H1 (cell line): ENCODE measurements around the gene FBXL15. TPM values are rescaled to one million over a fixed set of nuclear protein-coding genes. Genes with fewer than 3 reads are reported as not detected.

Experiments used
- CTCF ChIA-PET: fragments of 300-600 bp; sonication (Branson Sonifier 250); formaldehyde crosslinking; loops from one replicate; lab custom pipeline; 2021; ENCODE audit not compliant: partially characterized antibody; lab: Charles Lee
- POLR2A ChIA-PET: fragments of 300-600 bp; sonication (Branson Sonifier 250); formaldehyde crosslinking; loops from one replicate; lab custom pipeline; 2021; ENCODE audit warnings: inconsistent platforms; ENCODE audit not compliant: partially characterized antibody; lab: Charles Lee
- DNase-seq, 2 experiments: peaks; one replicate each; pipeline versions ENCODE4 v3.0.0 to v3.0.0-alpha.2; 2010 to 2022; ENCODE audit warnings: low spot score in 2 of 2, low read depth in 1 of 2, mixed read lengths in 1 of 2
- FAIRE-seq: peaks from 2 replicates; lab custom pipeline; 2011; peaks lifted over from hg19 to GRCh38; lab: Jason Lieb, UNC
- H2AFZ ChIP-seq: 2 replicates; pipeline ENCODE4 v1.8.1; 2012; ENCODE audit warnings: low read length, inconsistent platforms
- H2AK5ac ChIP-seq: 2 replicates; pipeline ENCODE4 v1.6.1; 2013; ENCODE audit warnings: low read depth, low read length
- H2BK120ac ChIP-seq: replicated peaks from 2 replicates; pipeline ENCODE3; 2013; ENCODE audit warnings: low read depth, low read length, inconsistent platforms
- H2BK12ac ChIP-seq: 2 replicates; pipeline ENCODE4 v1.6.1; 2013; ENCODE audit warnings: low read depth, low read length
- H2BK15ac ChIP-seq: 2 replicates; pipeline ENCODE4 v1.6.1; 2013; ENCODE audit warnings: low read length
- H2BK20ac ChIP-seq: 2 replicates; pipeline ENCODE4 v1.6.1; 2013; ENCODE audit warnings: low read length
- H2BK5ac ChIP-seq: 2 replicates; pipeline ENCODE4 v1.6.1; 2013; ENCODE audit warnings: low read depth, low read length
- H3K14ac ChIP-seq: 2 replicates; pipeline ENCODE4 v1.6.1; 2013; ENCODE audit warnings: inconsistent platforms; ENCODE audit not compliant: insufficient read length
- H3K18ac ChIP-seq: 2 replicates; pipeline ENCODE4 v1.6.1; 2013; ENCODE audit warnings: low read length; ENCODE audit errors: extremely low read depth
- H3K23ac ChIP-seq: 2 replicates; pipeline ENCODE4 v1.6.1; 2013; ENCODE audit warnings: inconsistent platforms; ENCODE audit not compliant: insufficient read length
- H3K23me2 ChIP-seq: 2 replicates; pipeline ENCODE4 v1.6.1; 2013; ENCODE audit warnings: low read depth, low read length
- H3K27ac ChIP-seq: 2 replicates; pipeline ENCODE4 v1.6.1; 2011; ENCODE audit warnings: low read depth, low read length, inconsistent platforms
- H3K27me3 ChIP-seq, 4 experiments: replicated peaks in 1 of 4; 1 replicate in 1 of 4; 2 replicates in 3 of 4; pipeline versions ENCODE4 v1.6.1 to v1.8.1; 2011 to 2013; ENCODE audit warnings: low read length in 3 of 4, mild to moderate bottlenecking in 3 of 4, inconsistent platforms in 2 of 4, mixed read lengths in 2 of 4, moderate library complexity in 1 of 4; ENCODE audit not compliant: control insufficient read depth in 3 of 4, insufficient read depth in 3 of 4; ENCODE audit errors: extremely low read depth in 1 of 4
- H3K36me3 ChIP-seq, 4 experiments: 2 replicates each; pipeline versions ENCODE4 v1.6.1 to v1.8.1; 2011 to 2013; ENCODE audit warnings: mild to moderate bottlenecking in 4 of 4, low read length in 3 of 4, moderate library complexity in 2 of 4, control low read depth in 1 of 4, inconsistent platforms in 1 of 4; ENCODE audit not compliant: insufficient read depth in 4 of 4, control insufficient read depth in 2 of 4
- H3K4ac ChIP-seq: replicated peaks from 2 replicates; pipeline ENCODE3; 2013; ENCODE audit warnings: low read length, low read depth, mixed read lengths, inconsistent platforms; ENCODE audit not compliant: insufficient read length
- H3K4me1 ChIP-seq, 4 experiments: replicated peaks in 1 of 4; 1 replicate in 1 of 4; 2 replicates in 3 of 4; pipeline versions ENCODE4 v1.6.1 to v1.8.1; 2011 to 2013; ENCODE audit warnings: low read length in 3 of 4, inconsistent platforms in 2 of 4, mixed read lengths in 1 of 4; ENCODE audit not compliant: insufficient read depth in 4 of 4, control insufficient read depth in 3 of 4
- H3K4me2 ChIP-seq, 2 experiments: 2 replicates each; pipeline versions ENCODE4 v1.6.1 to v1.8.1; 2011 to 2013; ENCODE audit warnings: low read depth in 2 of 2, low read length in 2 of 2, control low read depth in 1 of 2, inconsistent platforms in 1 of 2, mild to moderate bottlenecking in 1 of 2; ENCODE audit not compliant: insufficient read depth in 1 of 2
- H3K4me3 ChIP-seq, 4 experiments: fragments of 200-600, 300-600 bp in 1 of 4; sonication (generic), shearing (Covaris generic), sonication (Bioruptor Twin) in 1 of 4; 2 replicates each; pipeline versions ENCODE4 v1.5.1 to v1.8.1; 2011 to 2016; ENCODE audit warnings: low read length in 4 of 4, low read depth in 3 of 4, control low read depth in 2 of 4, inconsistent platforms in 2 of 4, mild to moderate bottlenecking in 2 of 4, mixed read lengths in 1 of 4, moderate library complexity in 1 of 4; ENCODE audit not compliant: insufficient read depth in 2 of 4; ENCODE audit errors: extremely low read depth in 1 of 4
- H3K56ac ChIP-seq: replicated peaks from 2 replicates; pipeline ENCODE3; 2013; ENCODE audit warnings: low read depth, mild to moderate bottlenecking, mixed read lengths, low read length, inconsistent platforms; ENCODE audit not compliant: insufficient read length
- H3K79me1 ChIP-seq: 2 replicates; pipeline ENCODE4 v1.6.1; 2013; ENCODE audit warnings: low read depth, low read length, control low read depth
- H3K79me2 ChIP-seq, 2 experiments: 2 replicates each; pipeline versions ENCODE4 v1.6.1 to v1.8.1; 2012 to 2013; ENCODE audit warnings: low read length in 2 of 2, mild to moderate bottlenecking in 2 of 2, inconsistent platforms in 1 of 2; ENCODE audit not compliant: insufficient read depth in 2 of 2, control insufficient read depth in 1 of 2
- H3K9ac ChIP-seq, 4 experiments: replicated peaks in 1 of 4; 1 replicate in 1 of 4; 2 replicates in 3 of 4; pipeline versions ENCODE4 v1.6.1 to v1.8.1; 2011 to 2013; ENCODE audit warnings: low read depth in 3 of 4, low read length in 3 of 4, control low read depth in 2 of 4, mild to moderate bottlenecking in 2 of 4, moderate library complexity in 2 of 4, inconsistent platforms in 1 of 4; ENCODE audit errors: extremely low read depth in 1 of 4
- H3K9me3 ChIP-seq, 2 experiments: 2 replicates each; pipeline versions ENCODE4 v1.6.1 to v1.8.1; 2012 to 2013; ENCODE audit warnings: mild to moderate bottlenecking in 2 of 2, moderate library complexity in 2 of 2, control low read depth in 1 of 2, inconsistent platforms in 1 of 2, low read depth in 1 of 2, low read length in 1 of 2, mixed read lengths in 1 of 2; ENCODE audit not compliant: insufficient read depth in 2 of 2
- H4K20me1 ChIP-seq, 2 experiments: replicated peaks in 1 of 2; 2 replicates each; pipeline versions ENCODE3 to v1.8.1; 2011 to 2013; ENCODE audit warnings: inconsistent platforms in 2 of 2, low read length in 2 of 2, mild to moderate bottlenecking in 1 of 2; ENCODE audit not compliant: insufficient read depth in 2 of 2, control insufficient read depth in 1 of 2
- H4K5ac ChIP-seq: 2 replicates; pipeline ENCODE4 v1.6.1; 2013; ENCODE audit warnings: low read length, low read depth, mixed read lengths, inconsistent platforms; ENCODE audit not compliant: insufficient read length
- H4K8ac ChIP-seq: 2 replicates; pipeline ENCODE4 v1.8.0; 2013; ENCODE audit warnings: mild to moderate bottlenecking, moderate library complexity, low read length, inconsistent platforms; ENCODE audit not compliant: insufficient read depth; ENCODE audit errors: extremely low read depth
- H4K91ac ChIP-seq: replicated peaks from 2 replicates; pipeline ENCODE3; 2013; ENCODE audit warnings: low read length, mixed read lengths, inconsistent platforms; ENCODE audit not compliant: insufficient read length
- ATF3 ChIP-seq: IDR thresholded peaks from 2 replicates; pipeline ENCODE4 v1.6.1; 2011; ENCODE audit warnings: low read depth, mild to moderate bottlenecking, low read length; ENCODE audit not compliant: insufficient read depth
- CTBP2 ChIP-seq: IDR thresholded peaks from 2 replicates; pipeline ENCODE4 v1.7.0; 2011; ENCODE audit warnings: borderline replicate concordance, mild to moderate bottlenecking, moderate library complexity, mixed read lengths, low read length; ENCODE audit not compliant: insufficient read depth, insufficient read length
- EZH2 ChIP-seq: fragments of 200-600 bp; sonication (generic); IDR thresholded peaks from 2 replicates; pipeline ENCODE4 v1.7.1; 2012; ENCODE audit warnings: low read depth, mild to moderate bottlenecking, moderate library complexity, low read length, inconsistent platforms; ENCODE audit not compliant: severe bottlenecking
- GTF2F1 ChIP-seq: IDR thresholded peaks from 2 replicates; pipeline ENCODE4 v1.6.1; 2012; ENCODE audit warnings: low read depth, low read length, improper control_type of control experiment, borderline replicate concordance
- JUND ChIP-seq: IDR thresholded peaks from 2 replicates; pipeline ENCODE4 v1.6.1; 2011; ENCODE audit warnings: mild to moderate bottlenecking, improper control_type of control experiment, low read length
- KDM1A ChIP-seq: fragments of 200-600, 300-600 bp; sonication (generic); IDR thresholded peaks from 2 replicates; pipeline ENCODE4 v1.7.1; 2016; ENCODE audit warnings: mild to moderate bottlenecking, low read length, borderline replicate concordance
- MAFK ChIP-seq: IDR thresholded peaks from 2 replicates; pipeline ENCODE4 v1.6.1; 2012; ENCODE audit warnings: low read depth, mild to moderate bottlenecking, improper control_type of control experiment, low read length
- POLR2A ChIP-seq, 2 experiments: IDR thresholded peaks; 1 replicate in 1 of 2; 2 replicates in 1 of 2; pipeline ENCODE4 v1.6.1; 2011; ENCODE audit warnings: low read depth in 2 of 2, low read length in 2 of 2, mild to moderate bottlenecking in 2 of 2; ENCODE audit errors: control extremely low read depth in 1 of 2
- SP1 ChIP-seq: IDR thresholded peaks from 2 replicates; pipeline ENCODE4 v1.6.1; 2011; ENCODE audit warnings: low read depth, low read length
- SUZ12 ChIP-seq: fragments of 200-600 bp; sonication (generic); IDR thresholded peaks from 2 replicates; pipeline ENCODE4 v1.6.1; 2012; ENCODE audit warnings: mild to moderate bottlenecking, inconsistent platforms, low read length, moderate library complexity, mixed read lengths
- WGBS, 2 experiments: shearing (Covaris generic) in 1 of 2; methylation state at CpG; one replicate each; pipeline versions ENCODE4 v1.1.6 to v1.1.7; 2013 to 2015; ENCODE audit warnings: low lambda C conversion rate in 2 of 2, mixed read lengths in 2 of 2, inconsistent platforms in 1 of 2, low coverage in 1 of 2, missing lambda C conversion rate in 1 of 2; ENCODE audit not compliant: insufficient replicate concordance in 2 of 2, insufficient coverage in 1 of 2, insufficient read length in 1 of 2; ENCODE audit errors: extremely low coverage in 1 of 2, missing lambda C conversion rate in 1 of 2; 5-methylcytosine and 5-hydroxymethylcytosine counted together
- polyA plus RNA-seq, 7 experiments: library from polyadenylated mRNA; depleted of rRNA in 3 of 7; stranded (reverse) in 5 of 7; unstranded in 2 of 7; fragments of >200 nt in 5 of 7; fragments of 200-250 nt in 2 of 7; gene quantifications; 1 replicate in 5 of 7; 2 replicates in 1 of 7; 4 replicates in 1 of 7; pipeline versions ENCODE4 v1.2.1 to v1.2.3, GENCODE V29; 2011 to 2013; ENCODE audit warnings: missing spikeins in 2 of 7, mixed read lengths in 2 of 7
- total RNA-seq: library from RNA; stranded (reverse); fragmentation: NEBNext Ultra II Directional; extraction: Animal tissue kit (Norgen Biotek cat#: 25700); gene quantifications from 2 replicates; pipeline ENCODE4 v1.2.1, GENCODE V29; 2021

Gene FBXL15
- total and polyA plus RNA-seq, 2 of the 8 experiments (the other 6 are each of a cell fraction or from before 2014, with no cell fraction given): 11.3 to 22.6 TPM

- no peak overlapping the region for H3K56ac ChIP-seq
- no peak overlapping the region for H2BK5ac ChIP-seq
- H4K5ac ChIP-seq: no peak overlapping the region
- H4K91ac ChIP-seq: no peak overlapping the region
- DNase-seq: no peak
- no peaks in the 10 kb centered on the region for H3K23me2 ChIP-seq
- H4K8ac ChIP-seq: no peak overlapping the region
- no peak overlapping the region for H2BK15ac ChIP-seq
- FAIRE-seq: no peak
- no peaks in the 10 kb centered on the region for H3K9me3 ChIP-seq
- no peak overlapping the region for H2AK5ac ChIP-seq
- H4K20me1 ChIP-seq: peaks cover 0 to 3% of the 10 kb centered on the region in 2 experiments
- H3K23ac ChIP-seq: no peak overlapping the region
- H3K79me1 ChIP-seq: no peaks in the 10 kb centered on the region
- no peak overlapping the region for H3K4me2 ChIP-seq
- H3K18ac ChIP-seq: no peak overlapping the region
- H2AFZ ChIP-seq: no peak overlapping the region
- no peaks in the 10 kb centered on the region for H3K4me1 ChIP-seq
- H3K27me3 ChIP-seq: no peaks in the 10 kb centered on the region
- no peak overlapping the region for H3K27ac ChIP-seq
- H3K79me2 ChIP-seq: no peaks in the 10 kb centered on the region
- WGBS, 2 experiments: 94% methylated on average over 36 of the region's 36 CpGs; no CpG with 5 or more reads in 1 of the 2 experiments
- H3K4me3 ChIP-seq: no peak overlapping the region
- H2BK20ac ChIP-seq: no peak overlapping the region
- no peak overlapping the region for H2BK12ac ChIP-seq
- ChIA-PET CTCF (interaction anchor here (1.1 to 4.4 kb wide), 7 partner anchors 8 to 144 kb away, joined by 3 to 31 read pairs (median 5); partner anchors contain the start of gene C10orf95), POLR2A (interaction anchor here (0.5 to 2.0 kb wide), 5 partner anchors 9 to 265 kb away, joined by 3 to 7 read pairs (median 3); no protein-coding TSS in a partner anchor)
- no peak overlapping the region for H3K4ac ChIP-seq
- no peak overlapping the region for H3K9ac ChIP-seq
- H3K14ac ChIP-seq: no peak overlapping the region
- peaks cover 0 to 6% (median 2%) of the 10 kb centered on the region in 4 experiments; a peak in 5 of 8 replicates for H3K36me3 ChIP-seq
- H2BK120ac ChIP-seq: no peak overlapping the region
- no peak for TF ChIP-seq EZH2
- TF ChIP-seq JUND: no peak
- no peak for TF ChIP-seq SP1
- no peak for TF ChIP-seq CTBP2
- TF ChIP-seq MAFK: no peak
- TF ChIP-seq POLR2A (IDR thresholded peaks at IDR 0.05; ENCODE audit: control extremely low read depth in 1 of 2, low read depth in 2 of 2, low read length in 2 of 2): no peak
- no peak for TF ChIP-seq SUZ12
- no peak for TF ChIP-seq GTF2F1
- TF ChIP-seq ATF3: no peak
- TF ChIP-seq KDM1A: no peak
Measured at GRCh38 chr10:102470579-102471546, 50.2 kb downstream of the FBXL15 start.
